BLaER1 treated with 17β-estradiol and CSF1 and Interleukin-3, amounts not matched to agents 10 nM and 100 nM (cell line): ENCODE data around the gene ADGRE3.

ENCODE experiments used
- H3K27ac ChIP-seq, 11 experiments: shearing (Covaris generic); formaldehyde crosslinking; 2 replicates each; pipeline ENCODE4 v1.8.1; 2022
- H3K27me3 ChIP-seq, 11 experiments: shearing (Covaris generic); formaldehyde crosslinking; 2 replicates each; pipeline ENCODE4 v1.8.1; 2022
- H3K36me3 ChIP-seq, 11 experiments: shearing (Covaris generic); formaldehyde crosslinking; 2 replicates each; pipeline ENCODE4 v1.8.1; 2022
- H3K4me1 ChIP-seq, 10 experiments: shearing (Covaris generic); formaldehyde crosslinking; 2 replicates each; pipeline ENCODE4 v1.8.1; 2022
- H3K4me2 ChIP-seq, 11 experiments: shearing (Covaris generic); formaldehyde crosslinking; 2 replicates each; pipeline ENCODE4 v1.8.1; 2022
- H3K4me3 ChIP-seq, 10 experiments: shearing (Covaris generic); formaldehyde crosslinking; 2 replicates each; pipeline ENCODE4 v1.8.1; 2022
- H3K9ac ChIP-seq, 11 experiments: shearing (Covaris generic); formaldehyde crosslinking; 2 replicates each; pipeline ENCODE4 v1.8.1; 2022
- H3K9me3 ChIP-seq, 11 experiments: shearing (Covaris generic); formaldehyde crosslinking; replicated peaks in 1 of 11; 2 replicates each; pipeline ENCODE4 v1.8.1; 2022
- H4K20me1 ChIP-seq, 11 experiments: shearing (Covaris generic); formaldehyde crosslinking; 2 replicates each; pipeline ENCODE4 v1.8.1; 2022
- Cebpa-rat ChIP-seq, 11 experiments: shearing (Covaris generic); IDR thresholded peaks; 2 replicates each; pipeline ENCODE4 v1.8.1; 2022

ADGRE3 gene, protein sequence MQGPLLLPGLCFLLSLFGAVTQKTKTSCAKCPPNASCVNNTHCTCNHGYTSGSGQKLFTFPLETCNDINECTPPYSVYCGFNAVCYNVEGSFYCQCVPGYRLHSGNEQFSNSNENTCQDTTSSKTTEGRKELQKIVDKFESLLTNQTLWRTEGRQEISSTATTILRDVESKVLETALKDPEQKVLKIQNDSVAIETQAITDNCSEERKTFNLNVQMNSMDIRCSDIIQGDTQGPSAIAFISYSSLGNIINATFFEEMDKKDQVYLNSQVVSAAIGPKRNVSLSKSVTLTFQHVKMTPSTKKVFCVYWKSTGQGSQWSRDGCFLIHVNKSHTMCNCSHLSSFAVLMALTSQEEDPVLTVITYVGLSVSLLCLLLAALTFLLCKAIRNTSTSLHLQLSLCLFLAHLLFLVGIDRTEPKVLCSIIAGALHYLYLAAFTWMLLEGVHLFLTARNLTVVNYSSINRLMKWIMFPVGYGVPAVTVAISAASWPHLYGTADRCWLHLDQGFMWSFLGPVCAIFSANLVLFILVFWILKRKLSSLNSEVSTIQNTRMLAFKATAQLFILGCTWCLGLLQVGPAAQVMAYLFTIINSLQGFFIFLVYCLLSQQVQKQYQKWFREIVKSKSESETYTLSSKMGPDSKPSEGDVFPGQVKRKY

DNA sequence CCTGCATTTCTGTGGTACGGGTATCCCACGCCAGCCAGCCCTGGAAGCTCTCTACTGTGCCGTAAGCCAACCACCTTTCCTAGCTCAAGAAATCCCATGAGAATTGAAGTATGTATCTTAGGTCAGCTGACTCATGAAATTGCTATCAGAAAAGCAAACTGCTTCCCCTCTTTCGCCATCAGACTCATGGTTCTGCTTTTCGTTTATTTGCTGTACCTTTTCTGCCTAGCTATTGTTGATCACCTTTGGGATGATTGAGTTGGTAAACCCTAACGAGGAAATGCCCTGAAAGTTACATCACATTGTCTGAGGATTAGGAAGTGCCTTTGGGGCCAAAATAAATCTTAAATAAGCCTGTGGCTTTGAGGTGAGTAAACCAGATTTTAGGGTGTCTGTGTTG, at the start of gene ADGRE3:
TSS of gene ADGRE3 (minus strand) at position 81 of the 400 bp plus-strand sequence. CDS start at position 7, 74 bp downstream.
- Histone ChIP-seq H3K27me3 (no peaks in the 10 kb centered on the region), H3K4me2 (peak within 1 kb of the TSS in 10 of 11 experiments; percentile 32 to 87 (median 84); a peak in 19 of 22 replicates)

DNA sequence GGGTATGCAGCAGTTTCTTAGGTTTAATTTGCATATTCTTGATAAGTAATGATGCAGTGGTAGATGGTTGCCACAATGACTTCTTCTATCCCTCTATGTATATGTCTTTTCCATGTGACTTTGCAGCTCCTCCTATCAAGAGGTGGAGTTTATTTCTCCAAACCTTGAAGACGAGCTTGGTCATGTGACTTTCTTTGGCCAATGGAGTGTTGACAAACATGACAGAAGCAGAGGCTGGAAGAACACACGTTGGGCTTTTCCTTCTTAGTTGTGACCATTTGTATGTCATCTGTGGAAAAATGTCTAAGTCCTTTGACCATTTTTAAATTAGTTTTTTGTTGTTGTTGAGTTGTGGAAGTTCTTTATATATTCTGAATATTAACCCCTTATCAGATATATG, 47.5 kb upstream of the ADGRE3 start:
- peaks cover 99 to 100% (median 100%) of the 10 kb centered on the region in 11 experiments for H3K9me3 ChIP-seq
- peaks cover 0 to 3% (median 0%) of the 10 kb centered on the region in 11 experiments; a peak in 1 of 22 replicates for H3K27me3 ChIP-seq
- H4K20me1 ChIP-seq = no peaks in the 10 kb centered on the region
- no peaks in the 10 kb centered on the region for H3K4me1 ChIP-seq
- H3K4me3 ChIP-seq = no peak overlapping the region
- H3K27ac ChIP-seq = no peak overlapping the region
- no peak overlapping the region for H3K4me2 ChIP-seq
- TF ChIP-seq Cebpa-rat (IDR thresholded peaks at IDR 0.05) = no peak
- H3K9ac ChIP-seq = no peak overlapping the region
- peaks cover 63 to 95% (median 76%) of the 10 kb centered on the region in 11 experiments for H3K36me3 ChIP-seq

More for the DNA sequence above, at the start of gene ADGRE3:
- peak within 1 kb of the TSS; percentile 11 to 89 (median 81); a peak in 19 of 22 replicates for H3K27ac ChIP-seq
- H3K4me3 ChIP-seq = peak within 1 kb of the TSS in 3 of 10 experiments; percentile 1 to 54 (median 31); a peak in 5 of 20 replicates
- peak within 1 kb of the TSS in 7 of 11 experiments; percentile 28 to 74 (median 47); a peak in 12 of 22 replicates for H3K9ac ChIP-seq
- no peaks in the 10 kb centered on the region; a peak in 1 of 22 replicates for H3K36me3 ChIP-seq
- TF ChIP-seq Cebpa-rat (IDR thresholded peaks at IDR 0.05) = peak in 7 of 11 experiments; percentile 34 to 89 (median 80); a peak in 12 of 22 replicates
- H4K20me1 ChIP-seq = no peaks in the 10 kb centered on the region
- peaks cover 0 to 14% (median 8%) of the 10 kb centered on the region in 11 experiments; a peak in 17 of 22 replicates for H3K9me3 ChIP-seq
- H3K4me1 ChIP-seq = peaks cover 14 to 77% (median 58%) of the 10 kb centered on the region in 10 experiments; a peak in 19 of 20 replicates

DNA sequence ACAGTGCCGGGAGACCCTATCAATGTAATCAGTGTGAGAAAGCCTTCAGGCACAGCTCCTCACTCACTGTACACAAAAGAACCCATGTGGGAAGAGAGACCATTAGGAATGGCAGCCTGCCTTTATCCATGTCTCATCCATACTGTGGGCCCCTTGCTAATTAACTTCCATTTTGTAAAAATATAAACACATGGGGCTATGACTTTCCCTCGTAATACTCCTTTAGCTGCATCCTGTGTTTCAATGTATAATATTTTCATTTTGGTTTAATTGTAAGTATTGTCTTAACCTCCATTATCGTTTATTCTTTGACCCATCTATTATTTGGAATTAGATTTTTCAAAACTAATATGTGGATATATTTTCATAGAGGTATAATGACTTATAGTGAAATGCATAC, 44.5 kb upstream of the ADGRE3 start:
- H4K20me1 ChIP-seq = no peaks in the 10 kb centered on the region
- H3K27me3 ChIP-seq = peaks cover 0 to 3% (median 0%) of the 10 kb centered on the region in 11 experiments; a peak in 1 of 22 replicates
- TF ChIP-seq Cebpa-rat (IDR thresholded peaks at IDR 0.05) = no peak
- no peak overlapping the region for H3K27ac ChIP-seq
- H3K4me2 ChIP-seq = no peak overlapping the region
- no peak overlapping the region for H3K9ac ChIP-seq
- H3K36me3 ChIP-seq = peaks cover 91 to 100% (median 99%) of the 10 kb centered on the region in 11 experiments
- H3K9me3 ChIP-seq = peaks cover 99 to 100% (median 100%) of the 10 kb centered on the region in 11 experiments
- H3K4me3 ChIP-seq = peak overlapping the region; percentile 17 to 60 (median 42)
- no peaks in the 10 kb centered on the region for H3K4me1 ChIP-seq

DNA sequence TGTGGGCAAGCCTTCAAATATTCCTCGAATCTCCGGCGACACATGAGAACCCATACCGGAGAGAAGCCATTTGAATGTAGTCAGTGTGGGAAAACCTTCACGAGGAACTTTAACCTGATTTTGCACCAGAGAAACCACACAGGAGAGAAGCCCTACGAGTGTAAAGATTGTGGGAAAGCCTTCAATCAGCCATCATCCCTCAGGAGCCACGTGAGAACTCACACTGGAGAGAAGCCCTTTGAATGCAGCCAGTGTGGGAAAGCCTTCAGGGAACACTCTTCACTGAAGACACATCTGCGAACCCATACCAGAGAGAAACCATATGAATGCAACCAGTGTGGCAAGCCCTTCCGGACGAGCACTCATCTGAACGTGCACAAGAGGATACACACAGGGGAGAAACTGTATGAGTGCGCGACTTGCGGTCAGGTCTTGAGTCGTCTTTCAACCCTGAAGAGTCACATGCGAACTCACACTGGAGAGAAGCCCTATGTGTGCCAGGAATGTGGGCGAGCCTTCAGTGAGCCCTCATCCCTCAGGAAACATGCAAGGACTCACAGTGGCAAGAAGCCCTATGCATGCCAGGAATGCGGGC, 44.0 kb upstream of the ADGRE3 start:
- Histone ChIP-seq H3K9ac (no peak overlapping the region), H3K4me3 (peak overlapping the region; percentile 17 to 60 (median 42)), H3K36me3 (peaks cover 91 to 100% (median 99%) of the 10 kb centered on the region in 11 experiments), H3K4me2 (no peak overlapping the region), H3K4me1 (no peaks in the 10 kb centered on the region), H3K27me3 (peaks cover 0 to 3% (median 0%) of the 10 kb centered on the region in 11 experiments; a peak in 1 of 22 replicates), H4K20me1 (no peaks in the 10 kb centered on the region), H3K9me3 (peaks cover 97 to 100% (median 100%) of the 10 kb centered on the region in 11 experiments), H3K27ac (no peak overlapping the region)
- no peak for TF ChIP-seq Cebpa-rat (IDR thresholded peaks at IDR 0.05)

DNA sequence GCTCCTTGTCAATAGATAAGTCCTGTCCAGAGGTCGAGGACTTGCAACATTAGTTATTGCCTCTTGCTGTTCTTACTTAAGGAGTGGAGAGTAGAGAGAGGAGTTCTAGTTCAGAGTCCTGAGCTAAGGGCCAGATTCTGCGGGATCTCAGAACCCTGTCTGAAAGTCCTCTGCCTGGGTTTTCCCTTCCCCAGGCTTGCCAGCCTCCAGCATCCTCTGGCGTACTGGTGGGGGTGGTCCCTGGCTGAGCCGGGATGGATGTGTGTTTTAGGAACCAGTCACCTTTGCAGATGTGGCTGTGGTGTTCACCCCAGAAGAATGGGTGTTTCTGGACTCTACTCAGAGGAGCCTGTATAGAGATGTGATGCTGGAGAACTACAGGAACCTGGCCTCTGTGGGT, 41.2 kb upstream of the ADGRE3 start:
- Histone ChIP-seq H3K9ac (no peak overlapping the region), H3K27ac (no peak overlapping the region), H3K27me3 (peaks cover 0 to 3% (median 0%) of the 10 kb centered on the region in 11 experiments; a peak in 1 of 22 replicates), H4K20me1 (no peaks in the 10 kb centered on the region), H3K36me3 (peaks cover 97 to 100% (median 100%) of the 10 kb centered on the region in 11 experiments), H3K4me1 (no peaks in the 10 kb centered on the region), H3K4me2 (no peak overlapping the region), H3K4me3 (peak overlapping the region in 5 of 10 experiments; percentile 2 to 60 (median 20); a peak in 4 of 20 replicates), H3K9me3 (peaks cover 83 to 100% (median 100%) of the 10 kb centered on the region in 11 experiments)
- TF ChIP-seq Cebpa-rat (IDR thresholded peaks at IDR 0.05) = no peak

DNA sequence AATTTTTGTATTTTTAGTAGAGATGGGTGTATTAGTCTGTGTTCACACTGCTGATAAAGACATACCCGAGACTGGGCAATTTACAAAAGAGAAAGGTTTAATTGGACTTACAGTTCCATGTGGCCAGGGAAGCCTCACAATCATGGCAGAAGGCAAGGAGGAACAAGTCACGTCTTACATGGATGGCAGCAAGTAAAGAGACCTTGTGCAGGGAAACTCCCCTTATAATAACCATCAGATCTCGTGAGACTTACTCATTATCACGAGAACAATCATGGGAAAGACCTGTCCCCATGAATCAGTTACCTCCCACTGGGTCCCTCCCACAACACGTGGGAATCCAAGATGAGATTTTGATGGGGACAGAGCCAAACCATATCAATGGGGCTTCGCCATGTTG, 29.8 kb upstream of the ADGRE3 start:
- H3K4me1 ChIP-seq = peaks cover 0 to 4% (median 0%) of the 10 kb centered on the region in 10 experiments; a peak in 2 of 20 replicates
- no peak for TF ChIP-seq Cebpa-rat (IDR thresholded peaks at IDR 0.05)
- H3K4me2 ChIP-seq = no peak overlapping the region
- H3K27me3 ChIP-seq = no peaks in the 10 kb centered on the region
- no peak overlapping the region for H3K9ac ChIP-seq
- H3K27ac ChIP-seq = no peak overlapping the region
- peaks cover 0 to 9% (median 0%) of the 10 kb centered on the region in 11 experiments; a peak in 2 of 22 replicates for H4K20me1 ChIP-seq
- peaks cover 41 to 68% (median 54%) of the 10 kb centered on the region in 11 experiments for H3K9me3 ChIP-seq
- H3K4me3 ChIP-seq = no peak overlapping the region
- peaks cover 94 to 100% (median 98%) of the 10 kb centered on the region in 11 experiments for H3K36me3 ChIP-seq

DNA sequence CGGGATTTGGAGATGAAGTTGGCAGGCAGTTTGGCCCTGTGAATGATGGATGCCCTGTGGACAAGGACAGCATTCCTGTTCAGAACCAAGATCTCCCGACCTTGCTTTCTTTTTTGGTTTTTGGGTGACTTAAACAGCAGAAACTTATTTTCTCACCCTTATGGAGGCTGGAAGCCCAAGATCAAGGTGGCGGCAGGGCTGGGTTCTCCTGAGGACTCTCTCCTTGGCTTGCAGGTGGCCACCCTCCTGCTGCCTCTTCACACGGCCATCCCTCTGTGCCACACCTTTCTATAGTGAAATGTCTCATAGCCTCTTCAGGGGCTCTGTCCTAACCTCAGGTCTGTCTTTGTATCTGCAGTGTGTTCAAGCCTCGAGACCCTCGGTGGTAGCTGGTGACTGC, 29.2 kb upstream of the ADGRE3 start:
- Histone ChIP-seq H4K20me1 (peaks cover 0 to 9% (median 0%) of the 10 kb centered on the region in 11 experiments; a peak in 2 of 22 replicates), H3K4me3 (no peak overlapping the region), H3K36me3 (peaks cover 93 to 100% (median 97%) of the 10 kb centered on the region in 11 experiments), H3K9me3 (peaks cover 36 to 62% (median 48%) of the 10 kb centered on the region in 11 experiments), H3K4me2 (no peak overlapping the region), H3K27ac (no peak overlapping the region), H3K4me1 (peaks cover 0 to 8% (median 0%) of the 10 kb centered on the region in 10 experiments; a peak in 2 of 20 replicates), H3K27me3 (no peaks in the 10 kb centered on the region), H3K9ac (no peak overlapping the region)
- no peak for TF ChIP-seq Cebpa-rat (IDR thresholded peaks at IDR 0.05)

DNA sequence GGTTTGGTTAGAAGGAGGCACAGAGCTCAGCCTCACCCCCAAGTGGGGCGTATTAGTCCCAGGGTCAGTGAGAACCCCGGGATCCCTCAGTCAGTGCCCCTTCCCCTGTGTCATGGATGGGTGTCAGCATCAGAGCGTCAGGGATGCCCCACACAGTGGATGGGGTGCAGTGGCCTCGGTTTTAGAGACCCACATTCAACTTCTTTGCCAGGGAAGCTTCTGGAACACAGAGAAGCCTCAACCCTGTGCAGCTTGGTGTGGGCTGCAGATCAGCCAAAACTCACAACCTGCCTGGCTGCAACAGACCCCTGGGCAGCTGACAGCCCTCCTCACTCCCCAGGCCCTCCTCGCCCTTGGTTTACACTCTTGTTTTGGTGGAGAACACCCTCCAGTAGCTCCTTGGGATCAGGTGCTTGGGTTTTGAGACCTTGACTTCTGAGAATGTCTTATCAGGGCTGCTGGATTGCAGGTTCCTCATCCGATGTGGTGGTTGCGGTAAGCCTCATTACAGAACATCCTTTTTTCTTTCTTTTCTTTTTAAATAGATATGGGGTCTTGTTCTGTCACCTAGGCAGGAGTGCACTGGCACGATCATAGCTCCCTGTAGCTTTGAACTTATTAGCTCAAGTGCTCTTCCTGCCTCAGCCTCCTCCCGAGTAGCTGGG, 26.2 kb upstream of the ADGRE3 start:
- Histone ChIP-seq H3K27ac (no peak overlapping the region), H3K36me3 (peaks cover 91 to 100% (median 94%) of the 10 kb centered on the region in 11 experiments), H4K20me1 (peaks cover 0 to 9% (median 0%) of the 10 kb centered on the region in 11 experiments; a peak in 2 of 22 replicates), H3K9ac (no peak overlapping the region), H3K4me1 (peaks cover 0 to 8% (median 0%) of the 10 kb centered on the region in 10 experiments; a peak in 2 of 20 replicates), H3K27me3 (no peaks in the 10 kb centered on the region), H3K4me2 (no peak overlapping the region), H3K4me3 (no peak overlapping the region), H3K9me3 (peaks cover 26 to 45% (median 33%) of the 10 kb centered on the region in 11 experiments)
- TF ChIP-seq Cebpa-rat (IDR thresholded peaks at IDR 0.05) = no peak
